Uterus (tissue), 4 donors: ENCODE data around the gene ZNF79. TPM values are rescaled to one million over a fixed set of nuclear protein-coding genes. Genes with fewer than 3 reads are reported as not detected.

Source experiments
- DNase-seq, 2 donors: peaks; one replicate each; pipeline ENCODE4 v3.0.0-alpha.2; 2019 to 2020
- H3K27ac ChIP-seq, 2 donors: fragments of 200-600 bp; sonication (generic); 1 replicate in 1 of 2; 2 replicates in 1 of 2; pipeline ENCODE4 v1.5.1; 2016 to 2018
- H3K27me3 ChIP-seq, 2 donors: fragments of 200-600 bp; sonication (generic); one replicate each; pipeline ENCODE4 v1.5.1; 2018 to 2019; ENCODE audit warnings: control low read depth in 1 of 2
- H3K36me3 ChIP-seq, 2 donors: fragments of 200-600 bp; sonication (generic); one replicate each; pipeline ENCODE4 v1.5.1; 2019; ENCODE audit warnings: control low read depth in 1 of 2
- H3K4me1 ChIP-seq, 2 donors: fragments of 200-600 bp; sonication (generic); one replicate each; pipeline ENCODE4 v1.5.1; 2018 to 2019; ENCODE audit warnings: control low read depth in 1 of 2
- H3K4me3 ChIP-seq, 2 donors: fragments of 200-600 bp; sonication (generic); 1 replicate in 1 of 2; 2 replicates in 1 of 2; pipeline ENCODE4 v1.5.1; 2018 to 2019; ENCODE audit warnings: mild to moderate bottlenecking in 1 of 2
- H3K9me3 ChIP-seq, 2 donors: fragments of 200-600 bp; sonication (generic); one replicate each; pipeline ENCODE4 v1.5.1; 2019; ENCODE audit warnings: control low read depth in 1 of 2
- POLR2A ChIP-seq, 2 donors: fragments of 450-650 bp; IDR thresholded peaks; one replicate each; pipeline ENCODE4 v1.6.1; 2016; ENCODE audit warnings: antibody characterized with exemption in 2 of 2, mild to moderate bottlenecking in 1 of 2, moderate library complexity in 1 of 2
- intact Hi-C: fragments of 100-400 bp; cut with DNase I; formaldehyde crosslinking; loops from one replicate; pipeline ENCODE4 v1.15.1; 2023; ENCODE audit warnings: low total_unique reads
- total RNA-seq, 4 donors: library from RNA; depleted of rRNA in 3 of 4; stranded (reverse); fragments of >200 nt in 3 of 4; gene quantifications; one replicate each; pipeline versions ENCODE4 v1.1.0 to v1.2.4, GENCODE V29; 2014 to 2023
- TF ChIP-seq, protein P1 (sequence below), 4 experiments: fragments of 200-600 bp in 2 of 4; fragments of 450-650 bp in 2 of 4; sonication (generic) in 2 of 4; IDR thresholded peaks; one replicate each; pipeline ENCODE4 v1.5.1; 2016 to 2019; ENCODE audit warnings: antibody characterized with exemption in 4 of 4, mild to moderate bottlenecking in 2 of 4, moderate library complexity in 1 of 4
- donor health status: DM: yes; HTN: yes; CAD: no.

Gene ZNF79
- total RNA-seq, 4 donors from 2014 or later: 3.8 to 14.1 (median 13.4) TPM

DNA sequence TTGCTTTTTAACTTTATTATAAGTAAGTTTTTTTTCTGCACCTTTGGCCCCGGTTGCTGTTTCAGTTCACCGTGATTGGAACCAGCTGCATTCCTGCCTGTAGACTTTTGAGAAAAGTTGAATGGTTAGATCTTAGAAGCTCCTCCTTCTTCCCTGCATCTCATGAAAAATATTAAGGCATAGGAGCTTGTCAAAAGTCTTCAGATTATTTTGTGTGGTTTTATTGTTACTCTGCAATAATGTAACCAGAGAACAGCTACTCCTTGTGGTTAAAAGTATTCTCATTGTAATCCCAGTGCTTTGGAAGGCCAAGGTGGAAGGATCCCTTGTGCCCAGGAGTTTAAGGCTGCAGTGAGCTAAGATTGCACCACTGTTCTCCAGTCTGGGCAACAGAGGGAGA, 30.5 kb upstream of the ZNF79 start:
- peaks cover 0 to 9% of the 10 kb centered on the region in 2 donors for H3K4me1 ChIP-seq
- no peaks in the 10 kb centered on the region for H3K9me3 ChIP-seq
- no peak overlapping the region for H3K4me3 ChIP-seq
- intact Hi-C loops: no loop called here
- no peaks in the 10 kb centered on the region for H3K36me3 ChIP-seq
- TF ChIP-seq, protein P1, sequence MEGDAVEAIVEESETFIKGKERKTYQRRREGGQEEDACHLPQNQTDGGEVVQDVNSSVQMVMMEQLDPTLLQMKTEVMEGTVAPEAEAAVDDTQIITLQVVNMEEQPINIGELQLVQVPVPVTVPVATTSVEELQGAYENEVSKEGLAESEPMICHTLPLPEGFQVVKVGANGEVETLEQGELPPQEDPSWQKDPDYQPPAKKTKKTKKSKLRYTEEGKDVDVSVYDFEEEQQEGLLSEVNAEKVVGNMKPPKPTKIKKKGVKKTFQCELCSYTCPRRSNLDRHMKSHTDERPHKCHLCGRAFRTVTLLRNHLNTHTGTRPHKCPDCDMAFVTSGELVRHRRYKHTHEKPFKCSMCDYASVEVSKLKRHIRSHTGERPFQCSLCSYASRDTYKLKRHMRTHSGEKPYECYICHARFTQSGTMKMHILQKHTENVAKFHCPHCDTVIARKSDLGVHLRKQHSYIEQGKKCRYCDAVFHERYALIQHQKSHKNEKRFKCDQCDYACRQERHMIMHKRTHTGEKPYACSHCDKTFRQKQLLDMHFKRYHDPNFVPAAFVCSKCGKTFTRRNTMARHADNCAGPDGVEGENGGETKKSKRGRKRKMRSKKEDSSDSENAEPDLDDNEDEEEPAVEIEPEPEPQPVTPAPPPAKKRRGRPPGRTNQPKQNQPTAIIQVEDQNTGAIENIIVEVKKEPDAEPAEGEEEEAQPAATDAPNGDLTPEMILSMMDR (IDR thresholded peaks at IDR 0.05): peak in 1 of 4 experiments; percentile 9
- no peak for TF ChIP-seq POLR2A (IDR thresholded peaks at IDR 0.05)
- no peaks in the 10 kb centered on the region for H3K27me3 ChIP-seq
- no peak overlapping the region for H3K27ac ChIP-seq
- no peak for DNase-seq

DNA sequence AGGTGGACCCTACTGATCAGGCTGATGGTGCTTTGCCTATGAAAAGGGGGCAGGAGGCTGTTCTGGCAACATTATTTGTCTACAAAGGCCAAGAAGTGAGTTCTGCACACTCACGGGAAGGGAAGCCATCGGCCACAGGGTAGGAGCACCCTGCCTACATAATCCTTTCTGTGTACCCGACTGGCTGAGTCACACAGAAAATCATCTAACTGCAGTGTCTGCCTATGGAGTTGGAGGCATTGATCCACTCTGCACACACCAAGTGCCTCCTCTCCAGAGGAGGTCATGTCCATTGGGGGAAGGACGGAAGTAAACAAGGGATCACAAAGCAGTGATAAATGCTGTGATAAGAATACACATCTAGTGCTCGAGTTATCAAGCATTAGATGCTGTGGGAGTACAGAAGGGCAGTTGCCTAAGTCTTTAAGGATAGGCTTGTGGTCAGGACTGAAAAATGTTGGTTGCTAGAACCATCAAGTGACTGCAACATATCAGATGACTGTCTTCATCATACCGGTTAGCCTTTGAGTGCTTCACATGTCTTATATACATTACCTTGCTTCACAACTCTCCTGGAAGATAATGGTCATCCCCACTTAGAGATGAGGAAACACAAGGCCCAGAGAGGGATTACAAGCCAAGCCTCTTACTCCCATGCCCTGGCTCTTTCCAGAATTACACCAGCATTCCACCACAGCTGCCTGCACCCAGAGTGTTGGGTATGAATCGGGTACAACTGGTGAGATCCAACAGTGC, 28.5 kb upstream of the ZNF79 start:
- peak overlapping the region in 1 of 2 donors; percentile 44 for H3K27ac ChIP-seq
- TF ChIP-seq, protein P1 (IDR thresholded peaks at IDR 0.05): no peak
- no peak for TF ChIP-seq POLR2A (IDR thresholded peaks at IDR 0.05)

DNA sequence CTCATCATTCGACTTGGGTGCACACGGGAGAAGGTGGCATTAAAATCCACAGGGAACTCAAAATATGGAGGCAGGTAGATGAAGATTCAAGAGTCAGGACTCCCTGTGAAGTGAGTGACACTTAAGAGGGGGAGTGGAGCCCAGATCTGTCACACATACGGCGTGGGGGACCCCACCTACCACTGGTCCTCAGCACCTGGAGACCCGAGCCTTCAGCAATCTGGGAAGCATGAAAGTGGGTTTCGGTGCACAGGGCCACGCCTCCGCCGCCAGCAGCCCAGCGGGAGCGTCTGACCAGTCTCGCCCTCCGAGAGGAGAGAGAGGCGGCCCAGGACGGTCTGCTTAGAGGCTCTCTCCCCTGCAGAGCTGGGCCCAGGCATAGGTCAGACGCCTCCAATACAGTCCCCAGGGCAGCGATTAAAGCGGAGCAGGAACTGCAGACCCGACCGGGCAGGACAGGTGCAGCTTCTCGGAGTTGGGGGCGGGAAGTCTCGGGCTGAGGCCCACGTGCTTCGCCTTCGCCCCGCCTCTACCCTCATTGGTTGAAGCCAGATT, 27.9 kb upstream of the ZNF79 start:
- no peak for TF ChIP-seq POLR2A (IDR thresholded peaks at IDR 0.05)
- TF ChIP-seq, protein P1 (IDR thresholded peaks at IDR 0.05): no peak
- peak overlapping the region in 1 of 2 donors; percentile 44 for H3K27ac ChIP-seq
- intact Hi-C loops: no loop called here

More for the DNA sequence above, 28.5 kb upstream of the ZNF79 start:
- Histone ChIP-seq H3K9me3 (no peaks in the 10 kb centered on the region), H3K27me3 (no peaks in the 10 kb centered on the region), H3K36me3 (no peaks in the 10 kb centered on the region), H3K4me1 (peaks cover 0 to 11% of the 10 kb centered on the region in 2 donors), H3K4me3 (no peak overlapping the region)
- intact Hi-C loops: no loop called here
- no peak for DNase-seq

DNA sequence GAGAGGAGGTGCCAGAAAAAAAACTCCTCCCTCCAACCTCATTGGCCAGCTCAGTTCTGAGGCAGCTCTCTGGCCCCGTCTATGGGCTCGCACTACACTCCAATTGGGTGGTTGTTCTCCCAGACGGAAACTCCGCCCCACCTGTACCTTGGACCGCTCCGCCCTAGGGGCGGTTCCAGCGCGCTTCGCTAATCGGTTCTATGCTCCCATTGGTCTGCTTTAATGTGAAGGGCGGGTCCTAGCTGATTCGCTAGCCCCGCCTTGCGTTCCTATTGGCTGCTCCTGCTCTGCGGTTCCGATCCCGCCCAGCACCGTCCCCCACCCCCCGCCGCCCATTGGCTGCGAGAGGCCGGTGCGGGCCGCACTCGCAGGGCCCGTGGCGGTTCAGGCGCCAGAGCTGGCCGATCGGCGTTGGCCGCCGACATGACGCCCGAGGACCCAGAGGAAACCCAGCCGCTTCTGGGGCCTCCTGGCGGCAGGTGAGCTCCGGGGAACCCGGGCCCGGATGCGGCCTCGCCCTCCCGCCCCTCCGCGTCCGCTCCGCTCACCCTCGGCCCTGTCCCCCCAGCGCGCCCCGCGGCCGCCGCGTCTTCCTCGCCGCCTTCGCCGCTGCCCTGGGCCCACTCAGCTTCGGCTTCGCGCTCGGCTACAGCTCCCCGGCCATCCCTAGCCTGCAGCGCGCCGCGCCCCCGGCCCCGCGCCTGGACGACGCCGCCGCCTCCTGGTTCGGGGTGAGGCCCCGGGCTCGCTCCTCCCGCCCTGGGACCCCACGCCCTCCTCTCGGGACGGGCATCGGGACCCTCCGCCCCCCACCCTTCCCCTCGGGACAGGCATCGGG, 27.2 kb upstream of the ZNF79 start, which contains the start of gene SLC2A8:
Gene SLC2A8 (plus strand): TSS at position 362 of the 838 bp plus-strand sequence. CDS start 62 bp downstream, at position 424.
- TF ChIP-seq, protein P1 (IDR thresholded peaks at IDR 0.05): peak in 2 of 4 experiments; percentile 11 to 54
- peak; percentile 72 to 89 for TF ChIP-seq POLR2A (IDR thresholded peaks at IDR 0.05)
- H3K9me3 ChIP-seq: no peaks in the 10 kb centered on the region
- no peaks in the 10 kb centered on the region for H3K36me3 ChIP-seq
- H3K4me1 ChIP-seq: peaks cover 0 to 11% of the 10 kb centered on the region in 2 donors
- DNase-seq: peak; percentile 99
- H3K4me3 ChIP-seq: peak within 1 kb of the TSS; percentile 70 to 74
- H3K27me3 ChIP-seq: no peaks in the 10 kb centered on the region
- peak within 1 kb of the TSS; percentile 63 to 92 for H3K27ac ChIP-seq
- intact Hi-C loops: no loop called here

More for the DNA sequence above, 27.9 kb upstream of the ZNF79 start:
- no peak for DNase-seq
- Histone ChIP-seq H3K4me1 (peaks cover 0 to 11% of the 10 kb centered on the region in 2 donors), H3K4me3 (peak overlapping the region; percentile 30 to 32), H3K9me3 (no peaks in the 10 kb centered on the region), H3K36me3 (no peaks in the 10 kb centered on the region), H3K27me3 (no peaks in the 10 kb centered on the region)
